Sciatic nerve (tissue), 2 donors: ENCODE results near the gene CDK17. TPM values are rescaled to one million over a fixed set of nuclear protein-coding genes. Genes with fewer than 3 reads are reported as not detected.
"Not testable (repeated sequence)": the region's sequence is repeated elsewhere in the genome, so short reads cannot be mapped to it uniquely, and the experiment has no call there.

ENCODE experiments used
- ATAC-seq: fragments of 200-7000 bp; cut with Tn5 transposase; one replicate; pipeline ENCODE4 v1.9.1; 2020; ENCODE audit warnings: mild to moderate bottlenecking, moderate library complexity
- DNase-seq: peaks from one replicate; pipeline ENCODE4 v3.0.0-alpha.2; 2020; ENCODE audit warnings: low spot score
- intact Hi-C: fragments of 100-400 bp; cut with DNase I; formaldehyde crosslinking; loops from one replicate; pipeline ENCODE4 v1.14.2; 2022
- total RNA-seq: library from RNA; stranded (reverse); fragmentation: NEBNext Ultra II Directional; extraction: Animal tissue kit (Norgen Biotek cat#: 25700); gene quantifications from one replicate; pipeline ENCODE4 v1.2.1, GENCODE V29; 2021
- donor health status: DM: no; HTN: no; CAD: no.
- donor health status: DM: no; HTN: no; CAD: no.

CDK17 gene
- total RNA-seq, 1 donor from 2014 or later, result 77.6 TPM

GRCh38 chr12:96365604-96366380 is 34.4 kb downstream of the CDK17 start:
- ATAC-seq (no peak), DNase-seq (no peak)
- intact Hi-C loops, result no loop called here

GRCh38 chr12:96364092-96364700 is 36.0 kb downstream of the CDK17 start:
- DNase-seq, result no peak
- intact Hi-C loops, result no loop called here
- no peak for ATAC-seq

- no peak for ATAC-seq
- intact Hi-C loops, result no loop called here
- DNase-seq, result no peak
Measured at GRCh38 chr12:96361074-96361473, 39.2 kb downstream of the CDK17 start.

- DNase-seq (no peak), ATAC-seq (no peak)
- intact Hi-C loops, result no loop called here
Measured at GRCh38 chr12:96360550-96360949, 39.7 kb downstream of the CDK17 start.

GRCh38 chr12:96359328-96359727 is 40.9 kb downstream of the CDK17 start:
- ATAC-seq (no peak), DNase-seq (no peak)
- intact Hi-C loops, result no loop called here

- no peak for ATAC-seq
- intact Hi-C loops, result no loop called here
- no peak for DNase-seq
Measured at GRCh38 chr12:96356831-96357230, 43.4 kb downstream of the CDK17 start.

- ATAC-seq, result no peak
- intact Hi-C loops, result no loop called here
- DNase-seq, result no peak
Measured at GRCh38 chr12:96354844-96355534, 45.2 kb downstream of the CDK17 start.

GRCh38 chr12:96354326-96354725 is 45.9 kb downstream of the CDK17 start:
- DNase-seq, result no peak
- ATAC-seq, result no peak
- intact Hi-C loops, result no loop called here

- intact Hi-C loops, result no loop called here
Measured at GRCh38 chr12:96352161-96352835, 47.9 kb downstream of the CDK17 start.

GRCh38 chr12:96350982-96351381 is 49.3 kb downstream of the CDK17 start:
- intact Hi-C loops, result no loop called here
- ATAC-seq (no peak), DNase-seq (no peak)

More at GRCh38 chr12:96352161-96352835, 47.9 kb downstream of the CDK17 start:
- DNase-seq (no peak), ATAC-seq (no peak)

GRCh38 chr12:96347130-96347699 is 53.0 kb downstream of the CDK17 start:
- ATAC-seq (no peak), DNase-seq (no peak)
- intact Hi-C loops, result no loop called here

GRCh38 chr12:96346716-96347115 is 53.5 kb downstream of the CDK17 start:
- intact Hi-C loops, ATAC-seq, DNase-seq: not testable (repeated sequence)

- intact Hi-C loops, result no loop called here
- DNase-seq (no peak), ATAC-seq (no peak)
Measured at GRCh38 chr12:96344124-96344695, 56.0 kb downstream of the CDK17 start.

GRCh38 chr12:96343347-96343954 is 56.8 kb downstream of the CDK17 start:
- DNase-seq (no peak), ATAC-seq (no peak)
- intact Hi-C loops, result no loop called here

GRCh38 chr12:96339666-96340065 is 60.6 kb downstream of the CDK17 start:
- intact Hi-C loops, result not testable (repeated sequence)

GRCh38 chr12:96338852-96339471 is 61.3 kb downstream of the CDK17 start:
- ATAC-seq, result no peak

More at GRCh38 chr12:96339666-96340065, 60.6 kb downstream of the CDK17 start:
- DNase-seq, ATAC-seq: not testable (repeated sequence)

GRCh38 chr12:96337953-96338352 is 62.3 kb downstream of the CDK17 start:
- DNase-seq (no peak), ATAC-seq (no peak)
- intact Hi-C loops, result no loop called here

More at GRCh38 chr12:96338852-96339471, 61.3 kb downstream of the CDK17 start:
- no peak for DNase-seq
- intact Hi-C loops, result no loop called here

- DNase-seq, result no peak
- intact Hi-C loops, result no loop called here
- no peak for ATAC-seq
Measured at GRCh38 chr12:96336489-96336888, 63.8 kb downstream of the CDK17 start.
